ENCODE data around the gene TFPI. TPM values are rescaled to one million over a fixed set of nuclear protein-coding genes. Genes with fewer than 3 reads are reported as not detected.
"Not testable (repeated sequence)": the region's sequence is repeated elsewhere in the genome, so short reads cannot be mapped to it uniquely, and the experiment has no call there.

The TFPI gene
- total RNA-seq, 1 experiment from 2014 or later, result 125 TPM

GRCh38 chr2:187514930-187515329, 39.3 kb downstream of the TFPI start:
- no peak for TF ChIP-seq CTCF (IDR thresholded peaks at IDR 0.05; ENCODE audit: unreplicated experiment)
- intact Hi-C loops (cut with micrococcal nuclease; ENCODE audit: unreplicated experiment), result no loop called here
- peaks cover 42% of the 10 kb centered on the region for H3K36me3 Mint-ChIP-seq (ENCODE audit: insufficient read depth, unreplicated experiment)
- no TSS peak for BruUV-seq (replicated peaks)
- DNase-seq, result no peak
- no peaks in the 10 kb centered on the region for H3K27me3 Mint-ChIP-seq (ENCODE audit: unreplicated experiment)
- no peak overlapping the region for H3K27ac Mint-ChIP-seq (ENCODE audit: unreplicated experiment)
- H3K4me3 Mint-ChIP-seq (ENCODE audit: low read depth, unreplicated experiment), result no peak overlapping the region
- peaks cover 6% of the 10 kb centered on the region for H3K4me1 Mint-ChIP-seq (ENCODE audit: low read depth, unreplicated experiment)
- CTCF ChIA-PET, result no interaction called here
- H3K9me3 Mint-ChIP-seq (ENCODE audit: low read depth, unreplicated experiment), result peaks cover 18% of the 10 kb centered on the region

GRCh38 chr2:187514235-187514829, 39.9 kb downstream of the TFPI start:
- H3K27me3 Mint-ChIP-seq (ENCODE audit: unreplicated experiment); H3K4me3 Mint-ChIP-seq (ENCODE audit: low read depth, unreplicated experiment); DNase-seq; CTCF ChIA-PET; H3K27ac Mint-ChIP-seq (ENCODE audit: unreplicated experiment); intact Hi-C loops (cut with micrococcal nuclease; ENCODE audit: unreplicated experiment); BruUV-seq (replicated peaks): not testable (repeated sequence)
- Mint-ChIP-seq H3K36me3 (ENCODE audit: insufficient read depth, unreplicated experiment) (peaks cover 45% of the 10 kb centered on the region), H3K9me3 (ENCODE audit: low read depth, unreplicated experiment) (peaks cover 24% of the 10 kb centered on the region), H3K4me1 (ENCODE audit: low read depth, unreplicated experiment) (peaks cover 11% of the 10 kb centered on the region)

GRCh38 chr2:187513460-187514234, 40.6 kb downstream of the TFPI start:
- DNase-seq; BruUV-seq (replicated peaks); H3K27me3 Mint-ChIP-seq (ENCODE audit: unreplicated experiment); intact Hi-C loops (cut with micrococcal nuclease; ENCODE audit: unreplicated experiment); H3K4me3 Mint-ChIP-seq (ENCODE audit: low read depth, unreplicated experiment); H3K27ac Mint-ChIP-seq (ENCODE audit: unreplicated experiment); CTCF ChIA-PET: not testable (repeated sequence)
- Mint-ChIP-seq H3K36me3 (ENCODE audit: insufficient read depth, unreplicated experiment) (peaks cover 43% of the 10 kb centered on the region), H3K9me3 (ENCODE audit: low read depth, unreplicated experiment) (peaks cover 25% of the 10 kb centered on the region), H3K4me1 (ENCODE audit: low read depth, unreplicated experiment) (peaks cover 11% of the 10 kb centered on the region)

GRCh38 chr2:187511356-187512315, 42.6 kb downstream of the TFPI start:
- Mint-ChIP-seq H3K27me3 (ENCODE audit: unreplicated experiment) (no peaks in the 10 kb centered on the region), H3K36me3 (ENCODE audit: insufficient read depth, unreplicated experiment) (peaks cover 38% of the 10 kb centered on the region), H3K4me1 (ENCODE audit: low read depth, unreplicated experiment) (peaks cover 11% of the 10 kb centered on the region), H3K4me3 (ENCODE audit: low read depth, unreplicated experiment) (no peak overlapping the region), H3K27ac (ENCODE audit: unreplicated experiment) (no peak overlapping the region), H3K9me3 (ENCODE audit: low read depth, unreplicated experiment) (peaks cover 28% of the 10 kb centered on the region)
- CTCF ChIA-PET, result interaction anchor here (0.7 kb wide), 1 partner anchor 34 kb away, joined by 3 read pairs; no protein-coding TSS in a partner anchor
- intact Hi-C loops (cut with micrococcal nuclease; ENCODE audit: unreplicated experiment), result no loop called here
- no TSS peak for BruUV-seq (replicated peaks)
- TF ChIP-seq CTCF (IDR thresholded peaks at IDR 0.05; ENCODE audit: unreplicated experiment), result no peak
- DNase-seq, result no peak

- peaks cover 11% of the 10 kb centered on the region for H3K4me1 Mint-ChIP-seq (ENCODE audit: low read depth, unreplicated experiment)
- BruUV-seq (replicated peaks); intact Hi-C loops (cut with micrococcal nuclease; ENCODE audit: unreplicated experiment); DNase-seq; H3K27ac Mint-ChIP-seq (ENCODE audit: unreplicated experiment); H3K27me3 Mint-ChIP-seq (ENCODE audit: unreplicated experiment); H3K4me3 Mint-ChIP-seq (ENCODE audit: low read depth, unreplicated experiment): not testable (repeated sequence)
- peaks cover 38% of the 10 kb centered on the region for H3K36me3 Mint-ChIP-seq (ENCODE audit: insufficient read depth, unreplicated experiment)
- H3K9me3 Mint-ChIP-seq (ENCODE audit: low read depth, unreplicated experiment), result peaks cover 28% of the 10 kb centered on the region
- CTCF ChIA-PET, result interaction anchor here (0.6 kb wide), 1 partner anchor 10 kb away, joined by 3 read pairs; no protein-coding TSS in a partner anchor
These were observed 43.5 kb downstream of the TFPI start for GRCh38 chr2:187510419-187511355.

All from Calu3 (cell line).